ENCODE data around the gene TMOD2. TPM values are rescaled to one million over a fixed set of nuclear protein-coding genes. Genes with fewer than 3 reads are reported as not detected.
A peak's percentile ranks its signal among the peaks of the same experiment; 100 is the strongest.

Gene TMOD2
- polyA plus RNA-seq, 1 donor = 6.0 TPM

DNA sequence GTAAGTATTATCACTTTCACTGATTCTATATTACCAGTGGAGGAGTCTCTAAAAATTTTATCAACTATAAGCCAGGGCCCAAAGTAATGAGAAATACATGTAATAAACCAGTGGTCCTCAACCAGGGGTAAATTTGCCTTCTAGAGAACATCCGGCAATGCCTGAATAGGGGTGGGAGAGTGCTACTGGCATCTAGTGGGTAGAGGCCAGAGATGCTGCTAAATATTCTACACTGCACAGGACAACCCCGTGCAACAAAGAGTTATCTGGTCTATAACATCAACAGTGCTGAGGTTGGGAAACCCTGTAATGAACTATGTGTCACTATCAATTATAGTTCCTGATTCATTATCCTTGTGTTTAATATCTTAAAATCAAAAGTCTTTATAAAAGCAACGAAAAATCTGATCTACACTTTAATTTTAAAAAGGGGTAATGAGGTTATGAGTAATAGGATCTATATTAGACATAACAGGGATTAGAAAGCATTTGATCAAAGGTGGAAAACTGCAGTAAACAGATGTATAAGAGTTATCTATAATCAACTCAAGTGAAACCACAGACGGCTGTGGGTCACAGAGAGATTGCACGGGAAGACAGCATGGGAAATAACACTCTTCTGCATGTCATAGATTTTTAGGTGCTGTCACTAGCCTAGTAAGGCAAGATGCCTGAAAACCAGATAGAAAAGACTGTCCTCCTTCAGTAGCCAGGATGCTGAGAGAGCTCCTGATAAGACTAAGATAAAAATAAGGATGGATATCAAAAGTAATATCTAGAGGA, 16.0 kb upstream of the TMOD2 start:
- DNase-seq (ENCODE audit: low read depth) = no peak

DNA sequence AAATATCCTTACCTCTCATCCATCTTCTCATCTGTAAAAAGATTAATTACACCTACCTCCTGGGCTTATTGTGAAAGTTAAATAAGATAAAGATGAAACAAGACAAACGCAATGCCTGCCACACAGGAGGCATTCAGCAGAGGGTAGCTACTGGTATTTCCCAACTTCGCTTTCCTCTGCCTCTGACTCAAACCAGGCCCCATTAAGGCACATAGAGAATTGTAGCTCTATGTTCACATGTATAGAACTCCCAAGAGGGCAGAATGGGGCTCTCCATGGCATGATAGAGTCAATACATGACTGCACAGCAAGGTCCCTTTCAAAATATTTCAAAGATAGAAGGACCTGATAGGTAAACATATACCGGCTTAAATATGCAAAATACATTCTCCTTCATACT, 15.3 kb upstream of the TMOD2 start:
- DNase-seq (ENCODE audit: low read depth) = no peak

DNA sequence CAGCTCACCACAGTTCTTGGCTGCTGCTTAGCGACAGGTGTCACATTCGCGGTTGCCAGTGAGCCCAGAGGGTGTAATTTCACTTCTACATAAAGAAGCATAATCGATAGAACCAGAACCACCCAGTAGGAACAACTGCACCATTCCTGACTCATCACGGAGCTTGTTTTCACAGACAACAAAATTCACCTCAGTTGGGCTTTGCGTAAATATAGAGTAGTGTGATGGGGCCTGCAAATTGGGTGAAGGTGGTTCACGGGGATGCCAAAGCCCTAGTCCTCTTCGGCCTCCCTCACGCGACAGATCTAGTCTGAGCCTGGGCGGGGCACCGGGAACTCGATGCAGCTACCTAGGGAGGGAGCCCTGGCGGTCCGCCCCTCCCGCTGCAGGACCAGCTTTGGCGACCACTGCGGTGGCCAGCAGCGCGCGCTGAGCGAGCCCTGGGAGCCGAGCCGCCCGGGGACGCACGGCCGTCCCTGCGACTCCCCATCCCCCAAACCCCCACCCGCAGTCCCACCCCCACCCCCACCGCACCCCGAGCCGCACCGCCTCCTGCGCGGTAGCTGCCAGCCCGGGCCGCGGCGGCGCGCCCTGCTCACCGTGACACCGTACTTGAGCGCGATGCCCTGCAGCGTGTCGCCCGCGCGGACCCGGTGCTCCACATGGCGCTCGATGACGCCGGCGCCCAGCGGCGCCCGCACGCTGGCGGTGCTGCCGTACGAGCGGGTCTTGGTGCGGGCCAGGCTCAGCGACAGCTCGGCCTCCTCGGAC, 14.5 kb upstream of the TMOD2 start:
- no peak for DNase-seq (ENCODE audit: low read depth)

DNA sequence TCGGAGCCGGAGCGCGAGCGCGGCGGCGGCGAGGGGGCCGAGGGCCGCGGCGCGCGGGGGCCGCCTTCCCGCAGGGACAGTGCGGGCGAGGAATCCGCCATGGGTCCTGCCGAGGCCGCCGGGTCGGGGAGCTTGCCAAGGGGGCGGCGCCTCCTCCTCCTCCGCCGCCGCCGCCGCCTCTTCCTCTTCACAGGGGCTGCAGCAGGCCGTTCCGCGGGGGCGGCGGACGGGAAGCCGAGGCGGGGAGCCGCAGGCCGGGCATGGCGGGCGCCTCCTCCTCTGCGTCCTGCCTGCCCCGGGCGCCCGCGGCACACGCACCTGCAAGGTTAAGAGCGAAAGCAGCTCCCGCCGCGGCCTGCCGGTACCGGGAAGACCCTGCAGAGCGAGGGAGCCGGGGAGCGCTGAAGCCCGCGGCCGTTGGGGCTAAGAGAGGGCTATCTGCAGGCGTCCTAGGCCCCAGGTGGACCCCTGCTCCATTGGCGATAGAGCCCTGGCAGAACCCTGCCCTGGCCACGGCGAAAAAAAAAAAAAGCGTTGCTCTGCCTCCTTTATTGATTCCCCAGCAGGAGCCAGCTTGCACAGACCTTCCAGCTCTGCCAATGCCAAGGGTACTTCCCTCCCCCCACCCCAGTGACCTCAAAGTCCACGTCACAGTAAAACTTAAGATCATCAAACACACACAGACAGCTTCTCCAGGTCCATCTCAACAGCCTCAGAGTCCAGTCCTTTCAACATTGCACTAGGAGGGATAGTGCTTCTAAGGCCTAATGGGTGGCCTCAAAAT, 13.7 kb upstream of the TMOD2 start, which contains the start of gene LYSMD2:
Gene LYSMD2 (minus strand): TSS at position 134 of the 784 bp plus-strand sequence. CDS start 33 bp downstream, at position 101.
- no peak for DNase-seq (ENCODE audit: low read depth)

DNA sequence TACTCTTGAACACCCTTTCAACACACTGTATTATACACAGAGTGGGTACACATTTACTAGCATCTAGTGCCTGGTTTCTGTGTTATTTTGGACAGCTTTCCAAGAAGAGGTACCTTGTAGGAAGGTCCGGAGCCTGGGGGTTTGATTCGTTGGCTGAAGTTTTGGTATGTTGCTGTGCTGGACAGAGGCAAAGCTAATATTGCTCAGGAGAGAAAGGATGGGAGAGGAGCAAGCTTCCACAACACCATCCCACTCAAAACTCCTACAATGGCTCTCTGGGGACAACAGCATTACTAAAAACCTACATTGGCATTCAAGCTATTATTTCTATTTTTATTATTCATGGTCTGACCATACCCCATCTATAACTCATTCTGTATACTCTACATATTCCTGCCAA, 12.8 kb upstream of the TMOD2 start:
- DNase-seq (ENCODE audit: low read depth) = no peak

DNA sequence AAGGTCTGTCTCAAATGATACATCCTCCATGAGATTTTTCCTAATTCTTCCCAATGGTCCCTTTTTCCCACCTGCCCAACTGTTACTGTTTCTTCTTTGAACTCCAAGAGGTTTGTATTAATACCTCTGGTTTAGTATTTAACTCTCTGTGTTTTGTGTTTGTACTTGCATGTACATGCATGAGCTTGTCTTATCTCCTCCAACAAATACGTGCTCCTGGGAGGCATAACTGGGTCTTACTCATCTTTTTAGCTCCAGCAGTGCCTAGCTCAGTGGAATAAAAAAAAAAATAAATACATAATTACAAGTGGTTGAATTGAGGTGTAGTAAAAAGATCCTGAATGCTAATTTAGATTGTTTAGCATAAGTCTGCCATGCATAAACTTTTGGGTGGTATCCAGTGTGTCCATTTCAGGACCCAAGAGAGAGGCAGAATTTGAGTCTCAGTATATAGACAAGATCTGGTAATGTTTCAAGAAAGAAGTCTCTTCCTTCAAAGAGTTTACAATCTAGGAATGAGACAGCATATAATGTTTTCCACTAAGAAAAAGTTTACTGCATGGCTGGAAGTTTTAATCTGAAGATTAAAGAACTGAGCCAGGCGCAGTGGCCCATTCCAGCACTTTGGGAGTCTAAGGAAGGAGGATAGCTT, 12.2 kb upstream of the TMOD2 start:
- no peak for DNase-seq (ENCODE audit: low read depth)

DNA sequence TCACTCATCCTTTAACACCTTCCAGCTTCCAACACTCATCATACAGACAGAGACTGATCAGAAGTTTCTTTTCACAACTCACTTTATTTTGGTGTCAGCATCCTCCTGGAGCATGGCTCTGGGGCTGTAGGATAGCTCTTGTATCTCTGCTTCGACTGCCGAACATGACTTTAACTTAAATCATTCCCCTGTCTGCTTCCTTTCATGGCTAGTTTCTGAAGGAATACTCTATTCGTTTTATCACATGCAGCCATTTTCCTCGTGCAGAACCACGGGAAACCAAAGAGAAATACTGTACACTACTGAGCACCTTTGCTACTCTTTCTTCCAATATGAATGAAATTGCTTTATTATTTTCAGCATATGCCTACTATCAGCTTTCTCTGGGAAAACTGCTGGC, 2.1 kb upstream of the TMOD2 start:
- DNase-seq (ENCODE audit: low read depth) = no peak

DNA sequence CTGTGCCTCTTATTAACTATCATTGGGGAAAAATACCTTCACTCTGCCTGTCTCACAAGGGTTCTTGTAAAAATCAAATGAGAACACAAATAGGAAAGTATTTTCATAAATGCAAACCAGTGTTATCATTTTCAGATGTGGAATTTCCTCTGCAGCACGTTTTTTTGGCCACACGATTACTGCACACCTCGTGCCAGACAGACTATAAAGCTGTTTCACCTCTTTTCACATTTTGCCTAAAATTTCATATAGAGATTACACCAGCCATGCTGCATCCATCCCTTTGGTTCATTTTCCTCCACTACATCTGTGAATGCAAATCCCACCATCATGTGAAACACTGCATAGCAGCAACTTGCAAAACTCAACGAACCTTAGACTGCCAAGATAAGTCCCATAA, 1.2 kb upstream of the TMOD2 start:
- DNase-seq (ENCODE audit: low read depth) = no peak

DNA sequence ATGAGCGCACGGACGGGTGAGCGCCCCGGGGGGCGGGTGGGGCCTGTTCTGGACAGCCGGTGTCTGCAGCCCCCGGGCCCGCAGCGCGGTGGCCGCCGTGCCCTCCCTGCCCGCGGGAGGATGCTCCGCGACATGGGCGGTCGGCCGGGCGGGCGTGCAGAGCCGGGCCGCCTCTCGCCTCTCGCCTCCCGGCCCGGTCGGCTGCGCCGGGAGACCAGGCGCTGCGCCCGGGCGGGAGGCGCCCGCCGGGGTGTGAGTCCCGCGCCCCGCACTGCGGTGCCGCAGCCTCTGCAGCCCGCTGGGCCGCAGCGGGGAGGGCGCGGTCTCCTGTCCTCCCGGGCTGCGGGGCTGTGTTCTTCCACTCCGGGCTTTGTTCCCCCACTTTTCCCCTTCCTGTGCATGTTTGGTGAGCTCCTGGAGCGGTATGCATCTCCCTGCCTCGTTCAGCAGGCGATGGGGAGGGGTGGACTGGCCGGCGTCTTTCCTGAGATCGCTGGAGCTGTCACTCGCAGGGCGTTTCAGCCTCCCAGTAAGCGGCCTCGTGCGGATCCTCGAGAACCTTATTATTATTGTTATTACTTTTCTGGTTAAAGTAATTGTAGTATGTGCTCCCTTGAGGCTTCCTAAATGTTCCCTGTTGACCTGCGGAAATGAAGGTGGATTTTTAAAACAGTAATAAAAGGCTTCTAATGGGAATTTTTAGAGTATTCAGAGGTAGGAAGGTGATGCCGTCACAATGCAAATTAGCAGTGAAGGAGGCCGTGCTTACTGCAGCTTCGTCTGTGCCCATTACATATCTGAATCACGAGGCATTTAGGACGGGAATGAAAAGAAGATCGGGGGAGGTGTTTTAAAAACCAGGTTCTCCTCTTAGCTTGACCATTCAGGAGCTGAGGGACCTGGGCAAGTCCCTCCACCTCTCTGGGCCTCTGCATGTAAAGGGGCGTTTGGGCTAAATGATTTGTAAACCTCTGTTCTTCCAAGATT, 593 bp downstream of the TMOD2 start:
- DNase-seq (ENCODE audit: low read depth) = no peak

DNA sequence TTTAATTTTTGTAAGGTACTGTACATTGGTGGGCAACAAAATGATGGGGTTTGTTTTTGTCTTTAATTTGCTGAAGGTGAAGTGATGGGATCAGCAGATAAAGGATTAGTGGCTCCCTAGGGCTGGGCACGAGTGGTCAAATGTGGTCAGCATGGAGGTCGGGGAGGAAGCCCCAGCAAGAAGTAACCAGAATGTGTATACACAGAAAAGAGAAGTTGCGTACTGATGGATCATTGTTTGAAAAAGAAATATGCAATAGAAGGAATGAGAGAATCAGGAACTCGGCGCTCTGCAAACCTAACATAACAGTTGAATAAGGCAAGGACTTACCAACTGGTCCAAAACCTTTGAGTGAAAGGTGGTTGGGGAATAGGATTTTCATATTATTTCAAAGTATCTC, 1.5 kb downstream of the TMOD2 start:
- DNase-seq (ENCODE audit: low read depth) = no peak

DNA sequence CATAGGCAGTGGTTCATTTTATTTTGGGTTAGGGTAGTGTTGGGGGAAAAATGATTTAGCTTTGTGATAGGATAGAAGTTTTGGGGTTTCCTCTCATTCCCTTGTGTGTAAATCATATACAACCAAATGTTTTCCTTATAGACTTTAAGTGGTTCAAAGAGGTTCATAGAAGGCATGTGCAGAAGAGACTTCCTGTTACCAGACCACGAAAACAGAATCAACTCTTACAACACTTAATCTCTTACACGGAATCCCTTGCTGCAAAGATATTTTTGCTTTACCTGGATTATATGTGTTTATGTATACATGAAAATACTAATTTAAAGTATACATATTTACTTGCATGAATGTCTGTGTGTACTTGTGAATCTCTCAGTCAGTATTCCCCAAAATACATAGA, 2.9 kb downstream of the TMOD2 start:
- DNase-seq (ENCODE audit: low read depth) = no peak

DNA sequence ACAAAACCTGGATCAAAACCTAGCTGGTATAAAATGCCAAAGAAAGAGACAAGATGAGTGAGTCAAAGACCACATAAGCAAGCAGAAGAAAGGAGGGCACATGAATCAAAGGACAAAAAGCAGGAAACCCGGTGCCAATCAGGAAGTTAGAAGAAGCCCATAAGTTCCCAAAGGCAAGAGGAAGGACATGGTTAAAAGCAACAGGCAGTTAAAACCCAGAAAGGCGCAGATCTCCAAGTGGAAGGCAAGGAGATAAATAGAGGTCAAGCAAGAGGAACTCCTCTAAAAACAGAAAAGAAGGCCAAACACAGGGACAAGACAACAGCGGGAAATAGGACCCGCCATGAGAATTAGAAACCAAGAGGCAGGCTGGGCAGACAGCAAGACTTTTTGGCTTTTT, 4.4 kb downstream of the TMOD2 start:
- no peak for DNase-seq (ENCODE audit: low read depth)

DNA sequence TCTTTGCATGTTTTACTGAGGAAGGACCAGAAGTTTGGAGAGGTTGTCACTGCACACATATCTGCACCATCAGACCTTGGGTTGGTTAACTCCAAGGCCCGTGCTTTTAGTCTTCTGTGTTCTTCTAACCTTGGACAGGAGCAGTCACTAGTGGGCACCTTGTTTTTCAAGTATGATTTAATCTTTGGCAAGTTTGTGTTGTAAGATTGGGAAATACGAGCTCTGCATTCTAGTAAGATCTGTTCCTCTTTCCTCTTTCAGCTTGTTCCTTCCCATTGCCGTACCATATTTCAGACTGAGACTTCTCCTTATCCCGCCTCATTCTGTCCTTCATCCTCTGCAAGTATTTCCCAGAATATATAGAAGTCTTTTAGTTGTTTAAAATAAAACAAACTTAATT, 5.1 kb downstream of the TMOD2 start:
- no peak for DNase-seq (ENCODE audit: low read depth)

DNA sequence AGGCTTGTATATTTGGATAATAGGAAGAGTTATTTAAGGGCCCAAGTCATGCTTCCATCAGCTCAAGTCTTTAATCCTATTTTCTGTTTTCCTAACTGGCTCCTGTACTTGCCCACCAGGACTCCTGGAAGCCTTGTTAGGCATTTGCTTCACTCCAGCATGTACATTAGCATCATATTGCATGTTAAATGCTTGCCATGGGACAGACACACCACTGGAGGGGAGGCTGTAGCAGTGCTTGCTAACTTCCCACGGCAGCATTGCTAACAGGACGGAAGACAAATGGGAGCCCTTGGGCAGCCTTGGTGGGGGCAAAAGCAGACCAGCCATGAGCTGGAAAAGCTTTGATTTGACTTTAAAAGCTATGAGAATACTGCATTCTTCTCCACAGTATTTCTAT, 6.1 kb downstream of the TMOD2 start:
- DNase-seq (ENCODE audit: low read depth) = no peak

DNA sequence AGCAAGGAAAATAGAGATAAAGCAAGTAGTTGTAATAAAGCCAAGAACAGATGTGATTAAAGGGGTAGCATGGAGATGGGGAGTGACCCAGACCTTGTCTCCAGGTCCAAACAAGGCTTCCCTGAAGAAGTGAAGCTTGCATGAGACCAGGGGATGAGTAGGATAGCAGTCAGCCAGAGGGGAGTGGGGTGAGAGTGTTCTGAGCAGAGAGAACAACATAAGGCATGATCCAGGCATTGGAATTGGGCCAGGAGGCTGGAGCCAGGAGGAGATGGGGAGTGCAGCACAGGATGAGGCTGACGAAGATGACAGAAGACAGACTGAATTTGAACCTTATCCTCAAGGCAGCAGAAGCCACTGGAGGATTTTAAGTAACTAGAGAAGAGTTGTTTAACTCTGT, 7.2 kb downstream of the TMOD2 start:
- peak; percentile 52 for DNase-seq (ENCODE audit: low read depth)

DNA sequence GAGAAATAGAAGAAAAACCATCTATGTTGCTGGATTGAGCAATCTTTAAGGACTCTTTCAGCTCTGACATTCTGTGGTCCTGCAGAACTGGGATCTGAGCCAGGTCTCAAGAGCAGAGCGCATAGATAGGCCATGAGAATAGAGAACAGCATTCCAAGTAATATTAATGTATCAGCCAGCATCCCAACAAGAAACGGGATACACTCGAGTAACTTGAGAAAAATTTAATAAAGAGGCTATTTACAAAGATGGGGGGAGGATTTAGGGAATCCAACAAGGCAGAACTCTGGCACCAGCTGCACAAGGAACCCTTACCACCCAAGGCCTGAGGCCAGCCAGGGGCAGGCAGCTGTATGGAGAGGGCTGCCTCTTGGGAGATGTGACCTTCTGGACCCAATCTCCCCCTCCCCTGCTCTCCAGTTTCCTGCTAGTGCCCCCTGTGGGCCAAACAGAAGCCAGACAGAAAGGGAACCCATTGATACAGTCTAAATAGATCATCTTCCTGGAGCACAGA, 8.2 kb downstream of the TMOD2 start:
- peak; percentile 74 for DNase-seq (ENCODE audit: low read depth)

DNA sequence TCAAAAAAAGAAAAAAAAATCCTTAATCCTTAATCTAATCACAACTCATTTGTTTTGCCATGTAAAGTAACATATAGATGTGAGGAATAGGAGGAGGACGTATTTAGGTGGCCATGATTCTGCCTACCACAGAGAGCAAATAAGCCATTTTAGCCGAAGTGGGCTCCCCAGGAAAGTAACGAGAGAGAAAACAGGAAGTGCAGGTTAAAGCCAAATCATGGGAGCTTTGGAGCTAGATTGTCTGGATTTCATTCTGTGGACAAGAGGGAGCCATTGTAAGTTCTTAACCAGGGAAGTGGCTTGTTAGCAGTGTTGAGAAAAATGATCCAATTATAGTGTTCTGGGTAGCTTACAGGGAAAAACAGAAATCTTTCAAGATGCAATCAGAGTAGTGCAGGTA, 9.4 kb downstream of the TMOD2 start:
- DNase-seq (ENCODE audit: low read depth) = no peak

DNA sequence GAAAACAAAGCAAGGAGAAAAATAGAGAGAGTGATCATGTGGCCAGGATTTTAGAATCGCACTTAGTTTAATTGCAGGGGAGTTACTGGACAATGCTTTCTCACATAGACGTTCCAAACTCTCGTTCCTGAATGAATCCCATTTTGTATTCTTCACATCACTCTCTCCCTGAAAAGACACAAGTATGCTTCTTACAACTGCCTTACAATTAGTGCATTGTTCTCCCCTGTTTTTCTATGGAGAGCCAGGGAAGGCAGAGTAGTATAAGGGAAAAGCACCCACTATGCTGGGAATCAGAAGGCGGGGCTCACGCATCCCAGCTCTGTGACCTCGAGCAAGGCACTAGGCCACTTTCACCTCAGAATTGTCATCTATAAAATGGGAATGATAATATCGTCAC, 14.4 kb downstream of the TMOD2 start:
- DNase-seq (ENCODE audit: low read depth) = no peak

DNA sequence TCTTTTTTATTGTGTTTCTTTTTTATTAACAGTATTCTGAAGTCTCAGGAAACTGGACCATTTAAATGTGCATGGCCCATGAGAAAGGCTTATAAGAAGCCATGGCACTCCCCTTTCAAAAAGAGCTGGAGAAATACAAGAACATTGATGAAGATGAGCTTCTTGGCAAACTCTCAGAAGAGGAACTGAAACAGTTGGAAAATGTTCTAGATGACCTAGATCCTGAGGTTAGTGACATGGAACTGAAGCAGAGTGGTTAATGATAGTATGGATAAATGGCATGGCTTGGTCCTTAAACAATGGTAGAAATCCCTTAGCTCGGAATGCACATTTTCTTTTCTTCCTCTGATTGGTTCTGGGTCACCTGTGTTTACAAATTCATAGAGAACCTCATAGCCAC, 14.9 kb downstream of the TMOD2 start:
- no peak for DNase-seq (ENCODE audit: low read depth)

DNA sequence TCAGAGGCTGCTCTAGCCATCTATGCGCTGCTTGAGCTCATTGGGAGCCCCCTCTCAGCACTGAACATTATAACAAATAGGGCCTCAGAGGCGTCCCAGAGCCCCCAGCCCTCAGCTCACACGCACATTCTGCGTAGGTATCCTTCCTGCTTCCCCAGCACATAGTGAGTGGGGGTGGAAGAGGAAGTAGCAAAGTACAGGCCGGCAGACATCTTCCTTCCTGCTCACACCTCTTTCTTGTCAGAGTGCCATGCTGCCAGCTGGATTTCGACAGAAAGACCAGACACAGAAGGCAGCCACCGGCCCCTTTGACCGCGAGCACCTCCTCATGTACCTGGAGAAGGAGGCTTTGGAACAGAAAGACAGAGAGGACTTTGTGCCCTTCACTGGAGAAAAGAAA, 16.6 kb downstream of the TMOD2 start:
- no peak for DNase-seq (ENCODE audit: low read depth)
